Ectodermal cell (in vitro differentiated cells): ENCODE measurements around the gene MEF2C.
"Not testable (repeated sequence)": the region's sequence is repeated elsewhere in the genome, so short reads cannot be mapped to it uniquely, and the experiment has no call there.

Experiments used
- H3K27ac ChIP-seq: 2 replicates; pipeline ENCODE4 v1.7.0; 2013; ENCODE audit warnings: mild to moderate bottlenecking, low read depth, low read length; ENCODE audit not compliant: insufficient read depth, poor library complexity, severe bottlenecking
- H3K27me3 ChIP-seq: 2 replicates; pipeline ENCODE4 v1.7.0; 2013; ENCODE audit warnings: mild to moderate bottlenecking, low read length; ENCODE audit not compliant: insufficient read depth, control insufficient read depth, poor library complexity, severe bottlenecking
- H3K36me3 ChIP-seq: one replicate; pipeline ENCODE4 v1.7.0; 2013; ENCODE audit warnings: low read length; ENCODE audit not compliant: control insufficient read depth, insufficient read depth
- H3K4me1 ChIP-seq: one replicate; pipeline ENCODE4 v1.7.0; 2013; ENCODE audit warnings: low read length; ENCODE audit not compliant: control insufficient read depth, insufficient read depth
- H3K4me3 ChIP-seq: 2 replicates; pipeline ENCODE4 v1.7.0; 2013; ENCODE audit warnings: low read depth, low read length, control low read depth; ENCODE audit not compliant: insufficient read depth
- H3K9me3 ChIP-seq: 2 replicates; pipeline ENCODE4 v1.7.0; 2013; ENCODE audit warnings: mild to moderate bottlenecking, low read length, moderate library complexity; ENCODE audit not compliant: control insufficient read depth
- WGBS, 2 experiments: methylation state at CpG; one replicate each; pipeline ENCODE4 v1.1.7; 2013; ENCODE audit warnings: missing lambda C conversion rate in 2 of 2; 5-methylcytosine and 5-hydroxymethylcytosine counted together

The MEF2C gene

GRCh38 chr5:88911059-88911572 is 28.1 kb upstream of the MEF2C start:
- not testable (repeated sequence) for H3K4me3 ChIP-seq, H3K36me3 ChIP-seq, H3K4me1 ChIP-seq, H3K27ac ChIP-seq, H3K27me3 ChIP-seq, H3K9me3 ChIP-seq
- WGBS, 2 experiments, result 93 to 96% methylated on average over 7 to 9 of the region's 9 CpGs

DNA sequence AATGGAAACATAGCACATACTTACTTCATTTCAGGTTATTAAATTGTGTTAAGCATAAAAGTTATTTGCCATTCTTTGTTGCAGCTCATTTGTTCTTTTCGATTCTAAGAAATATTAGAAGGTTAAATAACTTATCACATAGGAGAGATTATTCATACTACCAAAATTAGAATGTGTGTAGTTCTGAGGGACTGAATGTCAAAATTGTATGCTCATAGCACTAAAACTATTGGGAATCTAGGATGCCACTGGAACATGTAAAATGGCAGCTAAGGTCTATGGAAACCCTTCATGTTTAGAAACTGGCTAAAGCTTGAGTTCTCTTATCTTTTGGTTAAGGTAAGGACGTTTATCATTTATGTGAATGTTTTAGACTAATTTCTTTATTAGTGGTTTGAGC is 21.5 kb upstream of the MEF2C start:
- H3K27me3 ChIP-seq, H3K36me3 ChIP-seq, H3K4me1 ChIP-seq, H3K4me3 ChIP-seq, H3K9me3 ChIP-seq, H3K27ac ChIP-seq: not testable (repeated sequence)
- WGBS, 2 experiments, result 92 to 100% methylated on average over 1 of the region's 2 CpGs

- H3K4me1 ChIP-seq, H3K27ac ChIP-seq, H3K36me3 ChIP-seq, H3K4me3 ChIP-seq, H3K27me3 ChIP-seq, H3K9me3 ChIP-seq: not testable (repeated sequence)
- no CpG with 5 or more reads among the region's 8 CpGs for WGBS, 2 experiments
These were observed 21.0 kb upstream of the MEF2C start for GRCh38 chr5:88903966-88904365.

- H3K9me3 ChIP-seq, H3K4me3 ChIP-seq, H3K4me1 ChIP-seq, H3K27me3 ChIP-seq, H3K27ac ChIP-seq, H3K36me3 ChIP-seq: not testable (repeated sequence)
These were observed 18.1 kb upstream of the MEF2C start for GRCh38 chr5:88901077-88901476.

DNA sequence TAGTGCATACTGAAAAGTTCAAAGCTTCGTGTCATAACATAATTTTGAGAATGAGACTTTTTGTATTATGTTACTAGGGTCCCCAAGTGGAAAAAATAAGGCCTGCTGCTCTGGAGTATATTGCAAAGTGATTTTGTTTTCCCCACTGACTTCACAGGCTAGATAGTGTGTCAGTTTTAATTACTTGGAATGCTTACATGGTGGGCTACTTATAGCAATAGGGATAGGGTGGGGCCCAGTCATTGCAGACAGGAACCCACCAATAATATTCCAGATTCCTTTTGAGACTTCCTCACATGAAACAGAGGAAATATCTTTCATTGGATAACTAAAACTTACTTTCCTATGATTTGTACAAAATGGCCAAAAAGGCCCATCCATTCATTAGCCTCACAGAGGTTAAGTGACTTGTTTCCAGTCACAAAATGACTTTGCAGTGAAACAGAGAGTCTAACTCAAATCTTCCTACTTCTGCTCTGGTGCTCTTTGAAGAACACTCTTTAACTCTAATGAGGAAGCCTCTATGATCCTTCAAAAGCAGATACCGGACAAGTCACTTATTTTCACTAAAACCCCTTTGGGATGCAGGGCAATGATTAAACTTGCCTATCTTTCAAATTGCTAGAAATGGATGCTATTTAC is 16.2 kb upstream of the MEF2C start:
- H3K4me3 ChIP-seq, result no peak overlapping the region
- 95 to 97% methylated on average over 2 of the region's 2 CpGs for WGBS, 2 experiments
- H3K27me3 ChIP-seq, result no peaks in the 10 kb centered on the region
- no peaks in the 10 kb centered on the region for H3K9me3 ChIP-seq
- H3K36me3 ChIP-seq, result no peaks in the 10 kb centered on the region
- no peaks in the 10 kb centered on the region for H3K4me1 ChIP-seq
- no peak overlapping the region for H3K27ac ChIP-seq

GRCh38 chr5:88897748-88898147 is 14.8 kb upstream of the MEF2C start:
- no peaks in the 10 kb centered on the region for H3K4me1 ChIP-seq
- no peak overlapping the region for H3K4me3 ChIP-seq
- H3K27me3 ChIP-seq, result no peaks in the 10 kb centered on the region
- H3K36me3 ChIP-seq, result no peaks in the 10 kb centered on the region
- H3K27ac ChIP-seq, result no peak overlapping the region
- 50 to 88% methylated on average over 1 of the region's 1 CpG for WGBS, 2 experiments
- H3K9me3 ChIP-seq, result no peaks in the 10 kb centered on the region

DNA sequence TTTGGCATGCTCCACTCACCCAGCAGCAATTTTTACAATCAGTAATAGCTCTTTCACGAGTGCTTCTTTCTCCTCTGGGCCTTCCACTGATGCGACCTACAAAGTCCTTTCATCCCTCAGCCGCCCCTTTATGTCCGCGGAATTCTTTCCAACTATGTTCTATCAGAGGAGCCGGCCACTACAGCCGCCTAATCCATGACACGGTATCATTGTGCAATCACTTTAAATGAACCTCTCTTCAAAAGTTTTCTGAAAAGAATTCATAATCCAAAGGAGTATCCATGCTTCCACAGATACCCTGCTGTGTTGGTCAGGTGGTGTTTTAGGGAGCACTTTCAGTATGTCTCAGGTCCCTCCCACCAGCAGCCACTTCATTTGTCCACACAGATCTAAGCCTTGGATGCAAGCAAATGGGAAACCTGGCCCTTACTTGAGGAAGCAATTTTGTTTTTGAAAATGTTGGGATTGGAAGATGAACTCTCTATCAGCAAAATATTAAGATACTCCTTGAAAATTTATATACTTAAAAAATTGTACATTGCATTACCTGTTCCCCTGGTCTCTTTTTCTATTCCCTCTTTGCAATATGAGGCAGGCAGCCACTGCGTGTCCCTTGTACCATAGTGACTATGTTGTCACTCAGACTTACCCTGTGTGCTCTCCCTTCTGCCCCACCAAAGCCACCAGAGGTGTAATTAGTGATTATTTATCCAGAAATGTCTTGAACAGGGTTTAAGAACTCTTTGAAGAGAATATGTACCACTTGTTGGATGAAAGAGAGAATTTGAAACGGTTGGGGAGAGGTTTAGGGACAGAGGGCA is 12.9 kb upstream of the MEF2C start:
- Histone ChIP-seq H3K36me3 (no peaks in the 10 kb centered on the region), H3K9me3 (no peaks in the 10 kb centered on the region), H3K27ac (no peak overlapping the region), H3K4me3 (no peak overlapping the region), H3K27me3 (peaks cover under 1% of the 10 kb centered on the region), H3K4me1 (no peaks in the 10 kb centered on the region)
- 89 to 91% methylated on average over 8 to 9 of the region's 10 CpGs for WGBS, 2 experiments

- WGBS, 2 experiments, result 69 to 79% methylated on average over 3 of the region's 3 CpGs
- Histone ChIP-seq H3K27ac (no peak overlapping the region), H3K4me1 (no peaks in the 10 kb centered on the region), H3K4me3 (no peak overlapping the region), H3K27me3 (peaks cover 31% of the 10 kb centered on the region), H3K36me3 (no peaks in the 10 kb centered on the region), H3K9me3 (no peaks in the 10 kb centered on the region)
These were observed 9.7 kb upstream of the MEF2C start for GRCh38 chr5:88892669-88893068.

DNA sequence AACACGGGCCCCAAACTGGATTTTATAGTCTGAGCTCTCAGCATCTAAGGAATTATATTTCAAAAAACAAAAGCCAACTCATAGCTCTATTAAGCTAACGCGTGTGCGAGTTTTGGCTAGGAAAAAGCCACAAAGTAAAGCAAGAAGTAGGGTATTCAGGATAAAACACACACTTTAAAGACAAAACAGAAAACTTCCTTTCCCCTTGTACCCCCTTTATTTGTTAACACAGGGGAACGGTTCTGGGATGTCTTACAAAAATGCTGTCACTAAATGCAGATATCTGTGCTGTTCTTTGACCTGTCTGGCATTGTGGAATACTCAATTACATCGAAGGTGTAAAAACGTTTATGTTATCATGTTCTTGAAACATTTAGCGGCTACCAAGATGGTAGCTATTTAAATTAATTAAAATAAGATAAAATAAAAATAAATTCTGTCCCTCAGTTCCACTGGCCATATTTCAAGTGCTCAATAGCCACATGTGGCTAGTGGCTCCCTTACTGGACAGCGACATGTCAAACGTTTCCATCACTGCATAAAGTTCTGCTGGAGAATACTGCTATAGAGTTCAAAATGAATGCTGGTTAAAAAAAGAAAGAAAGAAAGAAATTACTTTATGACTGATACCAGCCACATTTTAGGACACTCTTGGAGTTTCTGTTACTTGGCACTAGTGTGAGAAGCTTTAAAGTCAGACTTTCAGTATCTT is 7.2 kb upstream of the MEF2C start:
- WGBS, 2 experiments, result 72 to 76% methylated on average over 9 of the region's 10 CpGs
- Histone ChIP-seq H3K36me3 (no peaks in the 10 kb centered on the region), H3K27ac (no peak overlapping the region), H3K9me3 (no peaks in the 10 kb centered on the region), H3K4me1 (no peaks in the 10 kb centered on the region), H3K4me3 (peak overlapping the region; percentile 40), H3K27me3 (peaks cover 52% of the 10 kb centered on the region)
